Activated CD4-positive, CD25-positive, alpha-beta regulatory T cell treated with anti-CD3 and anti-CD28 coated beads, Interleukin-2, amount 50 U/mL, for 24 hours (primary cell): ENCODE data around the gene ARHGAP24.
"Not testable (repeated sequence)": the region's sequence is repeated elsewhere in the genome, so short reads cannot be mapped to it uniquely, and the experiment has no call there.

Experiments
- ATAC-seq, 2 donors: fragments of 150-1000 bp; cut with Tn5 transposase; one replicate each; pipeline ENCODE4 v1.10.0; 2021; ENCODE audit warnings: mild to moderate bottlenecking in 1 of 2, moderate library complexity in 1 of 2

ARHGAP24 gene

DNA sequence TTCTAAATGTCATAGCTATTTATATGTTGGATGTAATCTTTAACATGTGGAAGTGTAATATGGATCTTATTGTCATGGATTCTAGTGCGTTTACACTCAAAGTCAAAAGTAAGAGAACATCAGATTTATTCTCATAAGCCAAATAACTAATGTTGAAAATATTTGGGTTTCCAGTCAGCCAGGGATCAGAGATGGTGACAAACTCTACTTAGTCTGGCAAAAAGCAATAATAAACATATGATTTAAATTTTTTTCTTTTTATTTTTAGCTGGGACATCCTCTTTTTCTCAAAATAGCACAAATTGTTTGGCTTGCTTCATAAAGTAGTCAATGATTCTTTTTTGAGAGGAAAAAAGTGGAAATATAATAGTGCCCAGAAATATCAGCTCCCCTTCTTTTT lies 392.3 kb downstream of the ARHGAP24 start:
- ATAC-seq = no peak

DNA sequence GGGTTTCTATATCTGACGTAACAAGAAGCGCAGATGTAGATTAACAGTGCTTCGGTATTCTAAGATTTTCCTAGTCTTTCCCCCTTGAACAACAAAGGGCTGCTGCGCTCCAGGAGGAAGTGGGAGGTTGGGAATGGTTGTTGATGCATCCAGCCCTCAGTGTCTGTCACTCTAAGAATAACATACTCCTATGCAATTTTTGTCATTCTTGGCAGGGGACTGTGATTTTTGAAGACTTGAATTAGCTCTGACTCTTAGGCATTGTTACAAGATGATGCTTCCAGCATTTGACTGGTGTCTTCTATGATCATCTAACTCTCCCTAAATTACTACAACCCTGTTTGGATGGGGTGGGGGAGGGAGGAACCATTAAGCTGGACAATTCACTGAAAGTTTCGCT lies 394.2 kb downstream of the ARHGAP24 start:
- ATAC-seq = no peak

- no peak for ATAC-seq
Measured at GRCh38 chr4:85870298-85871083, 395.5 kb downstream of the ARHGAP24 start.

GRCh38 chr4:85873566-85873965 lies 398.6 kb downstream of the ARHGAP24 start:
- ATAC-seq = no peak

- ATAC-seq = no peak
Measured at GRCh38 chr4:85879518-85879917, 404.6 kb downstream of the ARHGAP24 start.

DNA sequence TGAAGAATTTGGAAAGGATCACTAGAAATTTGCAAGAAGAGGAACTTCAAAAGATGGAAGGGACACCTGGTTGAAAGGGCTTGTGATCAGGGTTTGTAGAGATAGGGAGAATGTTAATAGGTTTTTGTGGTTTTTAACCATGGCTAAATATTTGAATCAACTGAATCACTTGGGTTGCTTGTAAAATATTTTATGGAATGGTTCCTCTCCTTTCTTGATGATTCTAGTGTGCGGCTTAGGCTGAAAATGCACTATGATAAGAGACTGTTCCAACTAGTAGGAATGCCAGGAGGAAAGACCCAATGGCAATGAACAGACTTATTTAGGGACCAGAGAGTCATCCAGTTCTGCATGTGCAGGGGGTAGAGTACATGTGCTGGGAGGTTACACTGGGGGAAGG lies 408.2 kb downstream of the ARHGAP24 start:
- ATAC-seq = no peak

DNA sequence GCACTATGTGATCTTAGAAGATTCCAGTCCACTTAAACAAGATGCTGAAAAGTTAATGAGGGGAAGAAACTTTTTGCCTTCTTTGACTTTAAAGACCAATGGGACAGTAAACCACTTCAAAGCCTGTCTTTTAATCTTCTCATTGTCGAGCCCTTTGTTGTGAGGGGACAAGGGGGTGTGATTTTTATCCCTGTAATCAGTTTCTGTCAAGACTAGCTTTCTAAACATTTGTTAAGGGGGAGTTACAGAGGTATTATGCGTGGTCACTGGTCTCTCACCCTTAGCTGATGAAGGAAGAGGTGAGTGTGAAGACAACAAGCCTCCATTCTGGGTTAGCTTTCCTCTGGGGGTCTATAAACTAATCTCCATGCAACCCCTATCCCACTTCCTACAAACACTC lies 409.3 kb downstream of the ARHGAP24 start:
- no peak for ATAC-seq

DNA sequence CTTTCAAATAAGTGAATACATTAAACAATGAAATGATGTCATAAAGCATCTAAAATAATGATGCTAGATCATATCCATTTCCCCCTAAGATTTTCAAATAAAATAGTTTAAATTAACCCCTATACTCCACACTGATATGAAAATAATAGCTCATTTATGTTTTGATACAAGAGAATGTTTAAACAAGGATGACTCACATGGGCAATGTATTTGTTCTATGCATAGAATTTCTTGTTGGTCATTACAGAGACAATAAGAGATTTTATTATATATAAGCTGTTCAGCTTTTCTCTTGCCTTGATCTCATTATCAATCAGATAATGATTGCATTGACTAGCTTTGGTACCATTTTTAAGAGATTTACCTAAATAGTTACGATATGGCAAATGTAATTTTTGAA lies 411.7 kb downstream of the ARHGAP24 start:
- ATAC-seq = no peak

GRCh38 chr4:85889314-85889713 lies 414.4 kb downstream of the ARHGAP24 start:
- no peak for ATAC-seq

GRCh38 chr4:85895755-85896154 lies 420.8 kb downstream of the ARHGAP24 start:
- ATAC-seq = no peak

DNA sequence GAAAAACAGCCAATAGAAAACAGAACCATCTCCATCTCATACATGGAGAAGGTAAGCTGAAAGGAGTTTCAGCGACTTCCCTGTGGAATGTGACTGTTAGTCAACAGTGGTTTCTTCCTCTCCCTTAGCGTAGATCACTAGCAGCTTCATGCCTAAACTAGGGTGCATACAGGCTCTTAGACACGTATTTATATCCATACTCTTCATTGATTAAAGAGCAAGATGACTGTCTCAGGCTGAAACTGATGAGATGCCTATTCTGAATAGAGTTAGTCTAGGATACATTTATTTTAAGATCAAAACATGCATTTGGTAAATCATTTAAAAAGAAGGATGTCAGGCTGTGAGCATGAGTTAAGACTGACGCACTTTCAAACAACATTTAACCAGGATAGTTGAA lies 423.3 kb downstream of the ARHGAP24 start:
- no peak for ATAC-seq

DNA sequence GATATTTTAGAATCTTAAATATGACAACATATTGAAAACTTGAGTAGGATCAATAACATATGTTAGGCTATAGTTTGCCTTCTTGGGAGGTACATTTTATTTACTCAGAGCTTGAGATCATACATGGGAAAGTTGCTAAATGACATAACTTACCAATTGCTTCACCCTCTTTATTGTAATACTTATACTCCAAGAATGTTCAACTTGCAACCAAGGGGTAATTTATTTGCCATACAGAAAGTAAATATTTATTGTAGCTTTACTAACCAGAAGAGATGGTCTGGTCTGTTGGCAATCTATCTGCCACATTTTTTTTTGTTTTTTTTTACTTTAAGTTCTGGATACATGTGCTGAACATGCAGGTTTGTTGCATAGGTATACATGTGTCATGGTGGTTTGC lies 426.6 kb downstream of the ARHGAP24 start:
- no peak for ATAC-seq

DNA sequence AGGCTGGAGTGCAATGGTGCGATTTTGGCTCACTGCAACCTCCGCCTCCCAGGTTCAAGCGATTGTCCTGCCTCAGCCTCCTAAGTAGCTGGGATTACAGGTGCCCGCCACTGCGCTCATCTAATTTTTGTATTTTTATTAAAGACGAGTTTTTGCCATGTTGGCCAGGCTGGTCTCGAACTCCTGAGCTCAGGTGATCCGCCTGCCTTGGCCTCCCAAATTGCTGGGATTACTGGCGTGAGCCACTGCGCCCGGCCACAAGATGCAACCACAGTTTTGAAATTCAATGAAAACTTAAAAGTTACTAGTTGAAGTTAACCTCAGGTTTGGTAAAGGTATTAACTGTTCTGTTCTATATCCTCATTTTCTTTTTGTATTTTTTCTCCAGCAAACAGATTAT lies 427.7 kb downstream of the ARHGAP24 start:
- not testable (repeated sequence) for ATAC-seq

- no peak for ATAC-seq
Measured at GRCh38 chr4:85905761-85906160, 430.8 kb downstream of the ARHGAP24 start.

DNA sequence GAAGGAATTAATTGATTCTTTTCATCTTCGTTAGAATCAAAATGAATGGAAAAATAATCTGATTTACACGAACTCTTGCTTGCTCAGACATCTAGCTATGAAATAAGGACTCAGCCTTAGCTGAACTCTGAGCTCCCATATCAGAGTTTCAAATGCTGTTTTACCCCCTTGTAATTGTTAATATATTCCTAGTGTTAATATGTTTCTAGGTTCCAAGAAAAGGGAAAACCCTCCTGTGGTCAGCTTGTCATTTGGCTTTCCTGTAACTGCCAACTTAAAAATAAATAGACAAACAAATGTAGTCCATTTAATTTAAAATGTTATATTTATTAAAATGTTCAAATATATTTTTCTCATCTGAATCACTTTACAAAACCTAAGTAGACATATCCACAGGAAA lies 432.1 kb downstream of the ARHGAP24 start:
- ATAC-seq = no peak

DNA sequence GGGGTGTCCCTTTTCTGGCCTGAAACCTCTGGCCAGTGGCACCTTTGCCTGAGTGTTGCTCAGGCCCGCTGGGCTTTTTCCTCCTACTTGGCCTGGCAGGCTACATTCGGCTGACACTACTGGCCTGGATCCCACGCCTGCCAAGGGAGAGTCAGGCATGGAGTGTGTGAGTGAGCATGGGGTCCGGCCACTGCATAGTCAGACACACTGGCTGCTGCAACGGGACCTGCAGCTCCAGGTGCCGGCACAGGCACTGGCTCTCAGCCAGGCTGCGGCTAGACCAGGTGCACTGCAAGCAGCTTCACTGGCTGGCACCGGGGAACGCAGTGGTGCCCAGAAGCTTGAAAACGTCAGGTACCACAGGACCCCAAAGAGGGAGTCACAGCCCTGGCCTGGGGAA lies 434.9 kb downstream of the ARHGAP24 start:
- no peak for ATAC-seq

GRCh38 chr4:85910985-85911384 lies 436.0 kb downstream of the ARHGAP24 start:
- ATAC-seq = no peak

DNA sequence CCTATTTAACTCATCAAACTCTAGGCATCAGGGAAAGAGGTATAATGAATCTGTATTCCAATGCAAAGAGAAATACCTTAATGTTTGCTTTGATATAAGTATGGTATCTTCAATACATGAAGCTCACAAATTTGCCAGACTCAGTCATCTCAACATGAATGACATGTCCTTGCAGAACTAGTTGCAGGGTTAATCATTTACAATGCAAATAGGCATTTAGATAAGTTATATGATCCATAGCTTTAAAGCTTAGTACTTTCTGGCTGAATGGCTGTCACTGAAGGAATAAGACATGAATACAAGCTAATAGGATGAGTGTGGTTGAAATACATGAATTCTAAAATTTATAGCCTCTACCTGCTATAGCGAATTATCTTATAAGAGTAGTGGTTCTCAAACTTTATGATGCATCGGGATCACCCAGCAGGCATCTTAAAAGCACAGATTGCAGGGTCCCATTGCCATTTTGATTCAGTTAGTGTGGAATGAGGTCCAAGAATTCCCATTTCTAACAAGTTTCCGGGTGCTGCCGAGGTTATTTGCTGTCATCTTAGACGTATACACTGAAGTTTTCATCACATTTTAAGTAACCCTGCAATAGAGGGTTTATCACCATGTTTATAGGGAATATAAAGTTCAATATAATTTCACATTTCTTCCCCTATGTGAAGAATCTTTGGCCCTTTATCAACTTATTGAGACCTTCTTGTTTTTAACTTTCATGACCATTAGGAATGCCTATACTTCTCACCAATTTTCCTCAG lies 439.2 kb downstream of the ARHGAP24 start:
- no peak for ATAC-seq

GRCh38 chr4:85915570-85915969 lies 440.6 kb downstream of the ARHGAP24 start:
- ATAC-seq = not testable (repeated sequence)

- ATAC-seq = no peak
Measured at GRCh38 chr4:85919200-85919887, 444.4 kb downstream of the ARHGAP24 start.

DNA sequence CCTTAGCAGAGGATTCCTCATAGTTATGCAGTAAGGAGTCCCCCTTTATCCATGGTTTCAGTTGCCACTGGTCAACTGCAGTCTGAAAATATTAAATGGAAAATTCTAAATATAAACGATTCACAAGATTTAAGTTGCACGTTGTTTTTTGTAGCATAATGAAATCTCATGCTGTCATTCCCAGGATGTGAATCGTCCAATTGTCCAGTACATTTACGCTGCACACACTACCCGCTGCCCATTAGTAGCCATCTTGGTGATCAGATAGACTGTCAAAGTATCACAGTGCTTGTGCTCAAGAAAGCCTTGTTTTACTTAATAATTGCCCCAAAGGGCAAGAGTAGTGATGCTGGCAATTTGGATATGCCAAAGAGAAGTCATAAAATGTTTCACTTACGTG lies 450.1 kb downstream of the ARHGAP24 start:
- no peak for ATAC-seq

GRCh38 chr4:85928775-85929591 lies 454.0 kb downstream of the ARHGAP24 start:
- ATAC-seq = no peak
